Activated CD4-positive, alpha-beta memory T cell treated with anti-CD3 and anti-CD28 coated beads for 36 hours (primary cell): ENCODE data around the gene GREB1. TPM values are rescaled to one million over a fixed set of nuclear protein-coding genes. Genes with fewer than 3 reads are reported as not detected.

Experiments used
- CTCF ChIA-PET: fragments of 350-600 bp; sonication (Branson Sonifier 250); formaldehyde crosslinking; loops from one replicate; lab custom pipeline; 2021; ENCODE audit warnings: antibody characterized with exemption, inconsistent platforms; lab: Charles Lee
- POLR2A ChIA-PET: fragments of 350-600 bp; sonication (Branson Sonifier 250); formaldehyde crosslinking; loops from one replicate; lab custom pipeline; 2021; ENCODE audit warnings: antibody characterized with exemption; lab: Charles Lee
- DNase-seq: peaks from one replicate; pipeline ENCODE4 v3.0.0-alpha.2; 2020
- H3K27ac Mint-ChIP-seq: one replicate; pipeline ENCODE4 v1.8.0; 2021; ENCODE audit warnings: mixed read lengths
- H3K27me3 Mint-ChIP-seq: one replicate; pipeline ENCODE4 v1.8.0; 2021; ENCODE audit warnings: mixed read lengths
- H3K36me3 Mint-ChIP-seq: one replicate; pipeline ENCODE4 v1.8.0; 2021; ENCODE audit warnings: mixed read lengths
- H3K4me1 Mint-ChIP-seq: one replicate; pipeline ENCODE4 v1.8.0; 2021; ENCODE audit warnings: low read depth, mixed read lengths
- H3K4me3 Mint-ChIP-seq: one replicate; pipeline ENCODE4 v1.8.0; 2021; ENCODE audit warnings: mild to moderate bottlenecking, mixed read lengths
- H3K9me3 Mint-ChIP-seq: one replicate; pipeline ENCODE4 v1.8.0; 2021; ENCODE audit warnings: mixed read lengths
- intact Hi-C: fragments of 100-400 bp; cut with micrococcal nuclease; formaldehyde crosslinking; loops from one replicate; pipeline ENCODE4 v1.15.1; 2023
- total RNA-seq, 2 experiments: library from RNA; stranded (reverse); gene quantifications; one replicate each; pipeline ENCODE4 v1.2.3, GENCODE V29; 2021

The GREB1 gene
- total RNA-seq, 2 experiments from 2014 or later = 0.29 to 0.81 TPM

DNA sequence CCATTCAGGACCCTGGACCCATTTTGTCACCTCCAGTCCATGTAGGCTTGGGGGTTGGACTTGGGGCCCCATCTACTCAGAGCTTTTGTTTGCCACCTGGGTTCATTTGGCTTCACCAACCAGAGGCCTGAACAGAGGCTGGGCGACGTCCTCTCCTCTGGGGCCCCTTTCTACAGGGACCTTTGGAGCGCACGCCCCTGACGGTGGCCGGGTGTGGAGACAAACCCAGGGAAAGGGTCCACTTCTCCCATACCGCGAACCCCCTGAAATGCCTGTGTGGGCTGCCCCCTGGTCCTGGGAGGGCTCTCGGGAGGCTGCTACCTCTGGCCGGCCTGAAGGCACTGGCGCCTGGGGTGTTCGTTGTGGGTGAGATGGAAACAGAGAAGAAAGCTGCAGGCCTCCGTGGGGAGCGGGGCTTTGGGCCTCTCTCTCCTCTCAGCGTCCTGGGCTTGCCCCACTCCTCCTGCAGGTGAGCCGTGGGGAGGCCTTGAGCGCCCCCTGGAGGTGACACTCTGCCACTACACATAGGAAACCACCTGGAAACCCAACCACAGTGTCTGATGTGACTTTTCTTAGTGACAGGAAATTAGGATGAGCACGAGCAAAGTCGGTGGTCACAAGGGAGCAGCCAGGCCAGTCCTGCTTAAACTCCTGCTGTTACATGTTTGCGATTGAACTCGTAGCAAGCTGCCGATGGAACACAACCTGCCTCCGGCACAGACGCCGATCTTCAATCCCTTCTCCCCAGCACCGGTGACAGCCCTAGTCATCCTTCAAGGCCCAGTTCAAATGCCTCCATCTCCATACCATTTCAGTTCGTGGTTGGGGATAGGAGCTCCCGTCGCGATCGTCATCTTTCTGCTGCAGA, 148.1 kb downstream of the GREB1 start:
- peak; percentile 77 for DNase-seq
- POLR2A ChIA-PET = no interaction called here
- Mint-ChIP-seq H3K4me3 (no peak overlapping the region), H3K9me3 (no peaks in the 10 kb centered on the region), H3K27ac (no peak overlapping the region), H3K4me1 (peaks cover 5% of the 10 kb centered on the region), H3K27me3 (peaks cover 26% of the 10 kb centered on the region), H3K36me3 (no peaks in the 10 kb centered on the region)
- CTCF ChIA-PET = interaction anchor here (0.8 to 4.0 kb wide), 9 partner anchors 11 to 134 kb away, joined by 3 to 22 read pairs (median 3); no protein-coding TSS in a partner anchor
- intact Hi-C loops = loop anchor here (1.0 to 10.0 kb wide), 4 partner anchors 98 to 847 kb away; a partner anchor contains a TSS

DNA sequence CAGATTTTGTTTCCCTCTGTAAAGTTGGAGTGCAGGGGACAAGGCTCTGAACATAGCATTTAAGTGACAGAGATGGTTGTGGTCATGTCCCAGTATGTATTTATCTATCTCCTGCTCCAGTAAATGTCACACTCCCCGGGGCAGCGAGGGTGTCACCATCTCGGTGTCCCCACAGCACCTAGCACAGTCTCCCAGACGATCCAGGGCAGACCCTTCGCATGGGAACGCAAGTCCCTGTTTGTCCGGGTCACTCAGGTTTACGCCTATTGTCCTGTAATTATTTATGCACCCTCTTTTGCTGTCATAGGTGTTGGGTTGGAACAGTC, 148.7 kb downstream of the GREB1 start:
- peaks cover 23% of the 10 kb centered on the region for H3K27me3 Mint-ChIP-seq
- intact Hi-C loops = loop anchor here (1.0 to 10.0 kb wide), 4 partner anchors 98 to 848 kb away; a partner anchor contains a TSS
- H3K27ac Mint-ChIP-seq = no peak overlapping the region
- H3K4me3 Mint-ChIP-seq = no peak overlapping the region
- ChIA-PET POLR2A (no interaction called here), CTCF (interaction anchor here (0.9 to 4.0 kb wide), 5 partner anchors 9 to 133 kb away, joined by 3 to 22 read pairs (median 4); no protein-coding TSS in a partner anchor)
- DNase-seq = no peak
- H3K4me1 Mint-ChIP-seq = peaks cover 5% of the 10 kb centered on the region
- H3K36me3 Mint-ChIP-seq = no peaks in the 10 kb centered on the region
- H3K9me3 Mint-ChIP-seq = no peaks in the 10 kb centered on the region

DNA sequence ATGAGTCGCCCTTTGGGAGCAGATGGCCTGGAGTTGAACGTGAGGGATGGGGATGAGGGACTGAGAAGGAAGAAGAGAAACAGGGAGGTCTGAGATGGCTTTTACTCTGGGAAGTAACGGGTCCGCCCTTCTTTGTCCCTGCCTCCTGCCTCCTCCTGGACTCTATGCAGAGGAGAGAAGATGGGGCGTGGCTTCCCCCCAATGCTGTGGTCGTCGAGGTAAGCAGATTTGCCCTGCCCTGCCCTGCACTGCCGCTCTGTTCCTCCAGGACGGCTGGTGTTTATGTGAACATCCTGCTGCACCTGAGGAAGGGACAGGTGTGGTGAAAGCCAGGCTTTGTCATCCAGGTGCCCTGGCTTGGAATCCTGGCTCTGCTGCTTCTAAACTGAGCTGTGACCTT, 149.6 kb downstream of the GREB1 start:
- Mint-ChIP-seq H3K36me3 (no peaks in the 10 kb centered on the region), H3K4me1 (peaks cover 9% of the 10 kb centered on the region), H3K9me3 (no peaks in the 10 kb centered on the region), H3K27ac (no peak overlapping the region), H3K27me3 (peaks cover 20% of the 10 kb centered on the region), H3K4me3 (no peak overlapping the region)
- intact Hi-C loops = loop anchor here (2.0 to 10.0 kb wide), 2 partner anchors 551 to 849 kb away; a partner anchor contains a TSS
- ChIA-PET POLR2A (no interaction called here), CTCF (interaction anchor here (0.6 to 4.0 kb wide), 8 partner anchors 10 to 559 kb away, joined by 3 to 22 read pairs (median 4); a partner anchor contains a TSS)
- no peak for DNase-seq

DNA sequence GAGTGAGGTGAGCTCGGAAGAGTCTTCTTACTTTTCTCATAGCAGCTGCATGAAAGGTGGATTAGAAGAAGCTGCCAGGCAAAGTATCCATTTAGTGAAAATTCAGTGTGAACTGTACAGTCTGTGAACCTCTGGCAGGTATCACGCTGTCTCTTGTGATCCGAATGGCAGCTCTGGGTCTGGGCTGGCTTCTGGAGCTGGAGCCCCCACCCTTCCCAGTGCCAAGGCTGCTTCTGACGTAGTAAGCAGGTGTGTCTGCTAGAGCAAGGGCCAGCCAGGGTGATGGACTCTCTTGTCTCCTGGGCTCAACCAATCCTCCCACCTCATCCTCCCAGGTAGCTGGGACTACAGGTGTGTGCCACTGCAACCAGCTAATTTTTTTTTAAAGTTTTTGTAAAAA, 150.1 kb downstream of the GREB1 start:
- H3K27me3 Mint-ChIP-seq = peaks cover 18% of the 10 kb centered on the region
- H3K27ac Mint-ChIP-seq = no peak overlapping the region
- H3K36me3 Mint-ChIP-seq = no peaks in the 10 kb centered on the region
- no peaks in the 10 kb centered on the region for H3K9me3 Mint-ChIP-seq
- DNase-seq = no peak
- CTCF ChIA-PET = interaction anchor here (0.6 to 4.0 kb wide), 8 partner anchors 9 to 560 kb away, joined by 3 to 22 read pairs (median 4); a partner anchor contains a TSS
- POLR2A ChIA-PET = no interaction called here
- intact Hi-C loops = loop anchor here (2.0 to 10.0 kb wide), 2 partner anchors 551 to 849 kb away; a partner anchor contains a TSS
- no peak overlapping the region for H3K4me3 Mint-ChIP-seq
- H3K4me1 Mint-ChIP-seq = peaks cover 12% of the 10 kb centered on the region

DNA sequence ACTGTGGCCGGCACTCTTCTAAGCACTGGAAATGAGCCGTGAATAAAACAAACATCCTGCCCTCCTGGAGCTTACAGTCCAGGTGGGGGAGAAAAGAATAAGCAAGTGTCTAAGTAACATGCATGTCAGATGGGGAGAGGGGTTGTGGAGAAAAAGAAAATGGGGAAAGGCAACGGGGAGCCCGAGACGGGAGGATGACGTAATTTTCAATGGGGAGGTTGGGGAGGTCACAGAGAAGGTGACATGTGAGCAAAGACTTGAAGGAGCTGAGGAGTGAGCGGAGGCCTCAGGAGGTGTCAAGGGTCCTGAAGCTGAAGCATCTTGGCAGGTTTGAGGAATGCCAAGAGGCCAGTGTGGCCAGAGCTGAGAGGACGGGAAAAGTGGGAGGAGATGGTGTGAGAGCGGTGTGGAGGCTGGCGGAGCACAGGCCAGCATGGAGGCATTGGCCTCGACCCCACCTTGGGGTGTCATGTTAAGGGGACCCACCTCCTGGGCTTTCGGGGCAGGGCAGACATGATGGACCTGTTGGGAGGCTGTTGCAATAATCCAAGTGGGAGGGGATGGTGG, 151.1 kb downstream of the GREB1 start:
- DNase-seq = no peak
- peaks cover 12% of the 10 kb centered on the region for H3K4me1 Mint-ChIP-seq
- H3K27ac Mint-ChIP-seq = no peak overlapping the region
- H3K9me3 Mint-ChIP-seq = no peaks in the 10 kb centered on the region
- H3K4me3 Mint-ChIP-seq = no peak overlapping the region
- no peaks in the 10 kb centered on the region for H3K36me3 Mint-ChIP-seq
- CTCF ChIA-PET = interaction anchor here (0.6 to 2.1 kb wide), 4 partner anchors 11 to 94 kb away, joined by 3 to 6 read pairs (median 4); no protein-coding TSS in a partner anchor
- peaks cover 17% of the 10 kb centered on the region for H3K27me3 Mint-ChIP-seq
- POLR2A ChIA-PET = no interaction called here
- intact Hi-C loops = loop anchor here (10.0 kb wide), 1 partner anchor 850 kb away; no protein-coding TSS in a partner anchor

DNA sequence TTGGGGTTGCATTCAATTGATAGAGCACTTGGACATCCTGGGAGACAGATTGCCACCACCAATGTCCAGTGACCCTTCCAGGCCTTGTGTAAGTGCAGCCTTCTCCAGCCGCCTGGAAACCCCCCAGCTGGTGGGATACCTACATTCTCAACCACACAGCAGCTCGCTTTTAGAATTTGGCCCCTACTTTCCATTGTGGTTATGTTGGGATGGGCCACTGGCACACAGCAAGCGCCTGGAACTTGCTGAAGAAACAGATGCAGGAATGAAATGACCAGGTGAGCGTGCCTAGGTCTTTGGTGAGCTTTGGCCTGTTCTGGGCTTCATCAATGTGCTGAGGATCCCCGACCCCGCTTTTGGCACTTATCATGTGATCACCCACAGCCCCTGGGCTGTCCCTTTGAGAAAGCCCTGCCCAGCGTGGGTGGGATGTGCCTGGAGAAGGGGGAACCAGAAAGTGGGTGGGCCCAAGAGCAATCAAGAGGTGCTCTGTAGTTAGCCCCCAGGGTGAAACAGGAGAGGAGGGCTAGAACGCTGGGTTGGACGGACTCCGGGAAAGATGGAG, 152.1 kb downstream of the GREB1 start:
- DNase-seq = no peak
- peaks cover 12% of the 10 kb centered on the region for H3K4me1 Mint-ChIP-seq
- no peaks in the 10 kb centered on the region for H3K9me3 Mint-ChIP-seq
- no peak overlapping the region for H3K4me3 Mint-ChIP-seq
- peaks cover 17% of the 10 kb centered on the region for H3K27me3 Mint-ChIP-seq
- H3K36me3 Mint-ChIP-seq = no peaks in the 10 kb centered on the region
- ChIA-PET CTCF (interaction anchor here (1.6 kb wide), 1 partner anchor 93 kb away, joined by 6 read pairs; no protein-coding TSS in a partner anchor), POLR2A (no interaction called here)
- intact Hi-C loops = loop anchor here (10.0 kb wide), 1 partner anchor 851 kb away; no protein-coding TSS in a partner anchor
- no peak overlapping the region for H3K27ac Mint-ChIP-seq

DNA sequence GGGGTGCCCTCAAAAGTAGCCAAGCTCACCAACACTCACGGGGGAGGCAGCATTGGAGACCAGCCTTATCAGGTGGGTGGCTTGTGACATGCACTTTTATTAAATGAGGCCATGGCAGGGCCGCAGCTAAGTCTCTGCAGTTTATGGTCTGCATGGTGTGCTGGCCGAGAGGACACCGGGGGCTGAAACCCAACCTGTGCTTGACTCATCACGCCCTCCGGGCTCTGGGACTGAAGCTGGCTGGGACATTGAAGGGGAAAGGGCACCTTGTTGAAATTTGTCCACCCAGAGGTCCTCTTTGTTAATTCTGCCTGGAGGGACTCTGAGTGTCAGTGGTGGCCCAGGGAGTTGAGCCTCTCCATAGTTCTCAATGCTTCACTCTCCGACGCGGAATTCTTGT, 153.9 kb downstream of the GREB1 start:
- no peak overlapping the region for H3K4me3 Mint-ChIP-seq
- H3K27ac Mint-ChIP-seq = no peak overlapping the region
- H3K9me3 Mint-ChIP-seq = no peaks in the 10 kb centered on the region
- ChIA-PET CTCF (interaction anchor here (0.6 to 14.4 kb wide), 24 partner anchors 9 to 555 kb away, joined by 3 to 364 read pairs (median 4); partner anchors contain the start of gene LPIN1), POLR2A (interaction anchor here (1.4 kb wide), 1 partner anchor 18 kb away, joined by 3 read pairs; no protein-coding TSS in a partner anchor)
- H3K36me3 Mint-ChIP-seq = no peaks in the 10 kb centered on the region
- no peak for DNase-seq
- H3K27me3 Mint-ChIP-seq = peaks cover 12% of the 10 kb centered on the region
- peaks cover 8% of the 10 kb centered on the region for H3K4me1 Mint-ChIP-seq
- intact Hi-C loops = loop anchor here (1.0 to 10.0 kb wide), 3 partner anchors 57 to 853 kb away; no protein-coding TSS in a partner anchor

DNA sequence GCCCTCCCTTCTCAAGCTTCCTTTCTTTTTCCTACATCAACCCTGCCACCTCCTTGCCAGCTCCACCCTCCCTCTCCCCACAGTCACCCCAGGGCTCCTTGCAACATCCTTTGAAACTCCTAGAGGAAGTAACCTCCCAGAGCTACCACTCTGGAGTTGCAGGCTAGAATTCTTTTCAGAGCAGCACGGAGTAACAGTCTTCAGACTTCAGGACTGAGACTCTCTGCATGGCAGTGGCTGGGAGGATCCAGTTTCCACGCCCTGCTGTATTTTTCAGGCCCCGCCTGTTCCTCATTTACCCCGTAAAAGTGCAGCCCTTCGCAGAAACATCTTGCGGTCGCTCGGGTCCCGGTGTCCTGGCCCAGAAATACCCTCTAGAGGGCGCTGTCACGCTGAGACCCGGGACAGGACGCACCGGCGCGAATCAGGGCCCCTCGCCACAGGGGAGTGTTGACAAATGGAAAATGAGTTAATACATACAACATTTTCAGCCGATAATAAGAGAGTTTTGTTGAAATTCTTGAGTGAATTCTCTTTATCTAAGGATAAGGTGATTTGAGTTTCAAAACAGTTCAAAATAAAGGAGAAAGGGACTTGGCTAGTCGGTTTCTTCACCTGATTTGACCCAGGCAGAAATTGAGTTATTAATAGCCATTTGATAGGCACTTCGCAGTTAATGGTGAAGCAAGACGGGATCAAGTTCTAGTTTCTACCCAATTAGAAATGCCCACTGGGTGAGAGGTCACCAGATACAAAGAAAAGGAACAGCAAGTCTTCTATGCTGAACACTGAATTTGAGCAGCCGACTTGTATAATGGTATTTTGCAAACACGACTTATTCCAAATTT, 154.6 kb downstream of the GREB1 start:
- Mint-ChIP-seq H3K27ac (no peak overlapping the region), H3K4me3 (peak overlapping the region; percentile 7), H3K36me3 (no peaks in the 10 kb centered on the region), H3K9me3 (no peaks in the 10 kb centered on the region), H3K4me1 (peaks cover 11% of the 10 kb centered on the region), H3K27me3 (peaks cover 12% of the 10 kb centered on the region)
- CTCF ChIA-PET = interaction anchor here (0.6 to 14.4 kb wide), 25 partner anchors 9 to 556 kb away, joined by 3 to 364 read pairs (median 4); partner anchors contain the start of gene LPIN1
- peak; percentile 88 for DNase-seq
- intact Hi-C loops = loop anchor here (1.0 to 10.0 kb wide), 3 partner anchors 56 to 854 kb away; no protein-coding TSS in a partner anchor
- POLR2A ChIA-PET = interaction anchor here (1.4 kb wide), 1 partner anchor 17 kb away, joined by 3 read pairs; no protein-coding TSS in a partner anchor

DNA sequence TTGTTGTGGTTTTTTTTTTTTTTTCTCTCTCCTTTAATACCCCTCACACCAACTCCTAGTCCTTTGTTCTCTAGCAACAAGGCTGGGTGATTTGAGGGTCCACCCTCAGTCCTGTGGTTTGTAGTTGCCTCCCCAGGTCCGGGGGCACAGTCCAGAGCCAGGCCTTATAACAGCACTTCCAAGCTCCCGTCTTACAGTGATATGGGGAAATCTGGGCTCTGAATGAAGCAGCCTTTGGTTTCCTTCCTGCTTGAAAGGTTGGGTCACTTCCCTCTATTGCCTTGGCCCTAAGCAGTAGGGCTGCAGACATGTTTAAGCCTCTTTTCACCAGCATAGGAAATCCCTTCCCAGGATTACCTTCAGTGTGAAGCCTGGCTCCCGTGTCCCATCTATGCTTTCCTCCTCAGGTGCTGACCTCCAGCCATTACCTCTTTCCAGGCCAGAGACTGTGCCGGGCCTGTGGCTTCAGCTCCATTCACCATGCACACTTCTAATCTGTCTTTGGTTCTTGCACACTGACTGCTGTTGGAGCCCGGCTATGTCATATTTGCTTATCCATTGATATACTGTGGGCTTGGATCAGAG, 157.3 kb downstream of the GREB1 start:
- peaks cover 4% of the 10 kb centered on the region for H3K27me3 Mint-ChIP-seq
- CTCF ChIA-PET = interaction anchor here (2.6 to 14.4 kb wide), 3 partner anchors 50 to 90 kb away, joined by 8 to 364 read pairs (median 25); no protein-coding TSS in a partner anchor
- POLR2A ChIA-PET = no interaction called here
- intact Hi-C loops = no loop called here
- H3K36me3 Mint-ChIP-seq = no peaks in the 10 kb centered on the region
- no peak for DNase-seq
- no peaks in the 10 kb centered on the region for H3K9me3 Mint-ChIP-seq
- H3K4me1 Mint-ChIP-seq = peaks cover 11% of the 10 kb centered on the region
- no peak overlapping the region for H3K27ac Mint-ChIP-seq
- no peak overlapping the region for H3K4me3 Mint-ChIP-seq
